Trophoblast cell (in vitro differentiated cells and primary cell): ENCODE data around the gene NRCAM.

Source experiments
- DNase-seq, 2 donors: peaks; one replicate each; pipeline ENCODE4 v3.0.0-alpha.2; 2016
- H2AFZ ChIP-seq: 2 replicates; pipeline ENCODE4 v1.6.1; 2013; ENCODE audit warnings: low read length, moderate library complexity, mild to moderate bottlenecking; ENCODE audit not compliant: insufficient read depth, poor library complexity
- H2AK5ac ChIP-seq: 2 replicates; pipeline ENCODE4 v1.6.1; 2013; ENCODE audit warnings: mild to moderate bottlenecking, low read length
- H2BK120ac ChIP-seq: 2 replicates; pipeline ENCODE4 v1.6.1; 2013; ENCODE audit warnings: low read length, mild to moderate bottlenecking, moderate library complexity; ENCODE audit not compliant: insufficient read depth, poor library complexity
- H2BK12ac ChIP-seq: 2 replicates; pipeline ENCODE4 v1.6.1; 2013; ENCODE audit warnings: mild to moderate bottlenecking, low read length, moderate library complexity
- H2BK5ac ChIP-seq: 2 replicates; pipeline ENCODE4 v1.6.1; 2013; ENCODE audit warnings: low read length, low read depth, moderate library complexity, mild to moderate bottlenecking; ENCODE audit not compliant: poor library complexity
- H3K14ac ChIP-seq: 2 replicates; pipeline ENCODE4 v1.6.1; 2013; ENCODE audit warnings: mild to moderate bottlenecking, low read length
- H3K18ac ChIP-seq: 2 replicates; pipeline ENCODE4 v1.6.1; 2013; ENCODE audit warnings: mild to moderate bottlenecking, low read length
- H3K23ac ChIP-seq: 2 replicates; pipeline ENCODE4 v1.6.1; 2013; ENCODE audit warnings: low read length
- H3K27ac ChIP-seq: 2 replicates; pipeline ENCODE4 v1.5.1; 2013; ENCODE audit warnings: low read depth, mild to moderate bottlenecking, inconsistent platforms, low read length, moderate library complexity
- H3K27me3 ChIP-seq: 2 replicates; pipeline ENCODE4 v1.6.1; 2013; ENCODE audit warnings: inconsistent platforms, mild to moderate bottlenecking, low read length, moderate library complexity; ENCODE audit not compliant: insufficient read depth
- H3K36me3 ChIP-seq, 2 experiments: 1 replicate in 1 of 2; 2 replicates in 1 of 2; pipeline ENCODE4 v1.6.1; 2013; ENCODE audit warnings: low read length in 2 of 2, mild to moderate bottlenecking in 2 of 2, moderate library complexity in 1 of 2; ENCODE audit not compliant: insufficient read depth in 2 of 2, control insufficient read depth in 1 of 2
- H3K4ac ChIP-seq: 2 replicates; pipeline ENCODE4 v1.6.1; 2013; ENCODE audit warnings: low read depth, mild to moderate bottlenecking, low read length, moderate library complexity
- H3K4me1 ChIP-seq, 2 experiments: 1 replicate in 1 of 2; 2 replicates in 1 of 2; pipeline ENCODE4 v1.6.1; 2013; ENCODE audit warnings: low read length in 2 of 2, mild to moderate bottlenecking in 2 of 2, moderate library complexity in 1 of 2; ENCODE audit not compliant: insufficient read depth in 2 of 2, control insufficient read depth in 1 of 2
- H3K4me2 ChIP-seq: 2 replicates; pipeline ENCODE4 v1.6.1; 2013; ENCODE audit warnings: inconsistent platforms, mild to moderate bottlenecking, low read length, moderate library complexity
- H3K4me3 ChIP-seq: 2 replicates; pipeline ENCODE4 v1.5.1; 2013; ENCODE audit warnings: mild to moderate bottlenecking, low read depth, low read length, inconsistent platforms
- H3K79me1 ChIP-seq: one replicate; pipeline ENCODE4 v1.6.1; 2013; ENCODE audit warnings: low read length
- H3K79me2 ChIP-seq: 2 replicates; pipeline ENCODE4 v1.6.1; 2013; ENCODE audit warnings: low read length, mild to moderate bottlenecking; ENCODE audit not compliant: control insufficient read depth, insufficient read depth, poor library complexity
- H3K9ac ChIP-seq: 2 replicates; pipeline ENCODE4 v1.6.1; 2013; ENCODE audit warnings: mild to moderate bottlenecking, low read length
- H3K9me3 ChIP-seq: 2 replicates; pipeline ENCODE4 v1.6.1; 2013; ENCODE audit warnings: low read depth, mild to moderate bottlenecking, control low read depth, inconsistent platforms, low read length; ENCODE audit not compliant: insufficient read depth
- H4K12ac ChIP-seq: 2 replicates; pipeline ENCODE4 v1.6.1; 2013; ENCODE audit warnings: low read depth, mild to moderate bottlenecking, low read length, moderate library complexity
- H4K8ac ChIP-seq: 2 replicates; pipeline ENCODE4 v1.6.1; 2013; ENCODE audit warnings: low read depth, mild to moderate bottlenecking, low read length, moderate library complexity
- H4K91ac ChIP-seq: one replicate; pipeline ENCODE4 v1.6.1; 2013; ENCODE audit warnings: low read depth, mild to moderate bottlenecking, low read length, moderate library complexity
- WGBS: extraction: QIAGEN DNeasy Blood & Tissue Kit; methylation state at CpG from one replicate; pipeline ENCODE4 v1.1.7; 2013; ENCODE audit warnings: missing lambda C conversion rate; ENCODE audit not compliant: insufficient read length, insufficient coverage; ENCODE audit errors: extremely low coverage; 5-methylcytosine and 5-hydroxymethylcytosine counted together

The NRCAM gene

GRCh38 chr7:108235451-108236061 lies 220.7 kb downstream of the NRCAM start:
- no peak overlapping the region for H3K27ac ChIP-seq
- H4K8ac ChIP-seq: no peak overlapping the region
- no peaks in the 10 kb centered on the region for H3K27me3 ChIP-seq
- no peak overlapping the region for H3K14ac ChIP-seq
- H2BK5ac ChIP-seq: no peak overlapping the region
- no peak overlapping the region for H4K91ac ChIP-seq
- H3K18ac ChIP-seq: no peak overlapping the region
- H3K4ac ChIP-seq: no peak overlapping the region
- H3K4me3 ChIP-seq: no peak overlapping the region
- no peak overlapping the region for H2AFZ ChIP-seq
- no peak overlapping the region for H2AK5ac ChIP-seq
- no peak overlapping the region for H3K4me2 ChIP-seq
- H3K9me3 ChIP-seq: no peaks in the 10 kb centered on the region
- H2BK120ac ChIP-seq: no peak overlapping the region
- peaks cover 2 to 6% of the 10 kb centered on the region in 2 experiments for H3K4me1 ChIP-seq
- WGBS: no CpG with 5 or more reads among the region's 4 CpGs
- no peak overlapping the region for H2BK12ac ChIP-seq
- no peak overlapping the region for H3K9ac ChIP-seq
- no peak overlapping the region for H4K12ac ChIP-seq
- no peak for DNase-seq
- H3K23ac ChIP-seq: no peak overlapping the region
- H3K79me2 ChIP-seq: no peaks in the 10 kb centered on the region
- no peaks in the 10 kb centered on the region for H3K79me1 ChIP-seq
- H3K36me3 ChIP-seq: no peaks in the 10 kb centered on the region

- H3K18ac ChIP-seq: no peak overlapping the region
- H3K9ac ChIP-seq: no peak overlapping the region
- H3K79me1 ChIP-seq: no peaks in the 10 kb centered on the region
- no peak overlapping the region for H2BK120ac ChIP-seq
- H2AFZ ChIP-seq: no peak overlapping the region
- peak in 1 of 2 donors; percentile 18 for DNase-seq
- no peak overlapping the region for H3K4ac ChIP-seq
- no peak overlapping the region for H3K27ac ChIP-seq
- H3K14ac ChIP-seq: no peak overlapping the region
- H3K4me1 ChIP-seq: peaks cover 2 to 6% of the 10 kb centered on the region in 2 experiments
- H4K91ac ChIP-seq: no peak overlapping the region
- no peak overlapping the region for H4K8ac ChIP-seq
- no peak overlapping the region for H2BK12ac ChIP-seq
- H3K27me3 ChIP-seq: no peaks in the 10 kb centered on the region
- no peak overlapping the region for H3K4me3 ChIP-seq
- H2AK5ac ChIP-seq: no peak overlapping the region
- no peak overlapping the region for H2BK5ac ChIP-seq
- H3K9me3 ChIP-seq: no peaks in the 10 kb centered on the region
- H3K4me2 ChIP-seq: no peak overlapping the region
- no peak overlapping the region for H3K23ac ChIP-seq
- H3K36me3 ChIP-seq: no peaks in the 10 kb centered on the region
- H3K79me2 ChIP-seq: no peaks in the 10 kb centered on the region
- no peak overlapping the region for H4K12ac ChIP-seq
These were observed 221.2 kb downstream of the NRCAM start for GRCh38 chr7:108234971-108235450.

GRCh38 chr7:108234281-108234680 lies 222.0 kb downstream of the NRCAM start:
- H3K79me1 ChIP-seq: no peaks in the 10 kb centered on the region
- H2BK12ac ChIP-seq: no peak overlapping the region
- WGBS: no CpG with 5 or more reads among the region's 2 CpGs
- H2BK120ac ChIP-seq: no peak overlapping the region
- no peak overlapping the region for H4K8ac ChIP-seq
- no peaks in the 10 kb centered on the region for H3K36me3 ChIP-seq
- H2AFZ ChIP-seq: no peak overlapping the region
- H3K9ac ChIP-seq: no peak overlapping the region
- no peak overlapping the region for H3K23ac ChIP-seq
- no peak overlapping the region for H2AK5ac ChIP-seq
- H3K4me2 ChIP-seq: no peak overlapping the region
- H3K27me3 ChIP-seq: no peaks in the 10 kb centered on the region
- H3K4me1 ChIP-seq: peaks cover 2 to 6% of the 10 kb centered on the region in 2 experiments
- no peaks in the 10 kb centered on the region for H3K79me2 ChIP-seq
- no peak overlapping the region for H3K27ac ChIP-seq
- H3K4me3 ChIP-seq: no peak overlapping the region
- H3K18ac ChIP-seq: no peak overlapping the region
- peak in 1 of 2 donors; percentile 49 for DNase-seq
- no peak overlapping the region for H3K4ac ChIP-seq
- no peak overlapping the region for H2BK5ac ChIP-seq
- no peak overlapping the region for H4K12ac ChIP-seq
- no peak overlapping the region for H3K14ac ChIP-seq
- no peak overlapping the region for H4K91ac ChIP-seq
- H3K9me3 ChIP-seq: no peaks in the 10 kb centered on the region

GRCh38 chr7:108232076-108232475 lies 224.2 kb downstream of the NRCAM start:
- Histone ChIP-seq H3K18ac (no peak overlapping the region), H3K9ac (no peak overlapping the region), H3K36me3 (no peaks in the 10 kb centered on the region), H2BK5ac (no peak overlapping the region), H3K14ac (no peak overlapping the region), H3K79me2 (no peaks in the 10 kb centered on the region), H4K12ac (no peak overlapping the region), H3K4me3 (no peak overlapping the region), H2BK120ac (no peak overlapping the region), H4K8ac (no peak overlapping the region), H3K27ac (no peak overlapping the region), H2AFZ (no peak overlapping the region), H3K4me2 (no peak overlapping the region), H3K4me1 (peaks cover 2 to 6% of the 10 kb centered on the region in 2 experiments), H3K27me3 (no peaks in the 10 kb centered on the region), H2BK12ac (no peak overlapping the region), H3K79me1 (no peaks in the 10 kb centered on the region), H4K91ac (no peak overlapping the region), H2AK5ac (no peak overlapping the region), H3K4ac (no peak overlapping the region), H3K23ac (no peak overlapping the region), H3K9me3 (no peaks in the 10 kb centered on the region)
- no CpG with 5 or more reads among the region's 6 CpGs for WGBS
- peak in 1 of 2 donors; percentile 17 for DNase-seq
